HL-60 (cell line): ENCODE data around the gene AP3M1.

ENCODE experiments used
- DNase-seq, 2 experiments: peaks; one replicate each; pipeline ENCODE4 v3.0.0-alpha.2; 2010 to 2020; ENCODE audit warnings: low read depth in 1 of 2, low spot score in 1 of 2
- H3K27ac ChIP-seq: fragments of 250-450 bp; sonication (Bioruptor Pico); replicated peaks from 2 replicates; pipeline ENCODE4 v1.5.1; 2020; ENCODE audit warnings: mild to moderate bottlenecking, moderate library complexity
- H3K27me3 ChIP-seq: fragments of 250-450 bp; sonication (Bioruptor Pico); 2 replicates; pipeline ENCODE4 v1.5.1; 2021; ENCODE audit warnings: mild to moderate bottlenecking, moderate library complexity; ENCODE audit not compliant: insufficient read depth, poor library complexity, severe bottlenecking
- H3K4me3 ChIP-seq: replicated peaks from 2 replicates; pipeline ENCODE4 v1.5.1; 2011; ENCODE audit warnings: mild to moderate bottlenecking, control low read depth, low read length; ENCODE audit not compliant: insufficient read depth
- GABPA ChIP-seq: IDR thresholded peaks from 2 replicates; pipeline ENCODE4 v1.6.1; 2012; ENCODE audit warnings: low read depth
- POLR2AphosphoS5 ChIP-seq: IDR thresholded peaks from 2 replicates; pipeline ENCODE4 v1.6.1; 2012; ENCODE audit warnings: low read depth
- SPI1 ChIP-seq: IDR thresholded peaks from 2 replicates; pipeline ENCODE4 v1.6.1; 2012; ENCODE audit warnings: low read depth, mild to moderate bottlenecking, borderline replicate concordance
- TF ChIP-seq, protein P1 (sequence below): IDR thresholded peaks from one replicate; pipeline ENCODE4 v1.5.1; 2011; ENCODE audit warnings: low read length, control low read depth, inconsistent platforms; ENCODE audit not compliant: insufficient read depth
- TF ChIP-seq, protein P2 (sequence below): IDR thresholded peaks from 2 replicates; pipeline ENCODE4 v1.6.1; 2012; ENCODE audit warnings: low read depth; ENCODE audit not compliant: insufficient replicate concordance

Gene AP3M1

DNA sequence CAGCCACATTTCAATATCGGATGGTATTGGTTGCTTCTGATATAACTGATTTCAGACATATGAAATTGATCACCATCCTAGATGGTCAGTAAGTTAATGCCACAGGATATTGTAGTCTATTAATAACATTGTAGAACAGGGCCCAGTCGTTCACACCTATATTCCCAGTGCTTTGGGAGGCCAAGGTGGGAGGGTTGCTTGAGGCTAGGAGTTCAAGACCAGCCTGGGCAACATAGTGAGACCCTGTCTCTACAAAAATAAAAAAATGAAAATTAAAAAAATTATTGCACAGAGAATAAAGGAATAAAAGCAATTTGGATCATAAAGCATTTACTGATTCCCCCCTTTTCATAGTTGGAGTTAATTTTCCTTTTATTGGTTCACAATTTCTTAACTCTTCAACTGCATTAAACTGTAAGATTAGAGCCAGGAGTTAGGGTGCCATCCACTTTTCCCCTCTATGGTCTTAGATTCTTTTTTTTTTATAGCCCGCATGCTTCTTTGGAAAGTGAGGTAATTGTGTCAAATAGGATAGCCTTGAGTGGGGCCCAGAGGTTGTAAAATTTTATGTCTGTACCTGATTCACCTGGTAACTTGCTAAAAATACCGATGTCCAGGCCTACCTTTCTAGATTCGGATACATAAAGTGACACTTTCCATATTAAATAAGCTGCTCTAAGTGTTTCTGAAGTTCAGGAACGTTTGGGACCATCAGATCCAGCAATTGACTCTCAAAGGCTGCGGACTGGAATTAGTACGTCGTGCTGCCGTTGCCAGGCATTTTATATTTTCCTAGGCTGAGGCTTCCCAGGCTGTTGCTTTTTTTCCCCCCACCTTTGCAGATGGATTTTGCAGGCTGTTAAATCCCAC, 25.1 kb upstream of the AP3M1 start:
- Histone ChIP-seq H3K27me3 (no peaks in the 10 kb centered on the region), H3K27ac (peak overlapping the region; percentile 87), H3K4me3 (peak overlapping the region; percentile 88)
- TF ChIP-seq GABPA, result no peak
- no peak for TF ChIP-seq SPI1
- no peak for TF ChIP-seq POLR2AphosphoS5
- TF ChIP-seq, protein P1, sequence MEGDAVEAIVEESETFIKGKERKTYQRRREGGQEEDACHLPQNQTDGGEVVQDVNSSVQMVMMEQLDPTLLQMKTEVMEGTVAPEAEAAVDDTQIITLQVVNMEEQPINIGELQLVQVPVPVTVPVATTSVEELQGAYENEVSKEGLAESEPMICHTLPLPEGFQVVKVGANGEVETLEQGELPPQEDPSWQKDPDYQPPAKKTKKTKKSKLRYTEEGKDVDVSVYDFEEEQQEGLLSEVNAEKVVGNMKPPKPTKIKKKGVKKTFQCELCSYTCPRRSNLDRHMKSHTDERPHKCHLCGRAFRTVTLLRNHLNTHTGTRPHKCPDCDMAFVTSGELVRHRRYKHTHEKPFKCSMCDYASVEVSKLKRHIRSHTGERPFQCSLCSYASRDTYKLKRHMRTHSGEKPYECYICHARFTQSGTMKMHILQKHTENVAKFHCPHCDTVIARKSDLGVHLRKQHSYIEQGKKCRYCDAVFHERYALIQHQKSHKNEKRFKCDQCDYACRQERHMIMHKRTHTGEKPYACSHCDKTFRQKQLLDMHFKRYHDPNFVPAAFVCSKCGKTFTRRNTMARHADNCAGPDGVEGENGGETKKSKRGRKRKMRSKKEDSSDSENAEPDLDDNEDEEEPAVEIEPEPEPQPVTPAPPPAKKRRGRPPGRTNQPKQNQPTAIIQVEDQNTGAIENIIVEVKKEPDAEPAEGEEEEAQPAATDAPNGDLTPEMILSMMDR, result no peak
- TF ChIP-seq, protein P2, sequence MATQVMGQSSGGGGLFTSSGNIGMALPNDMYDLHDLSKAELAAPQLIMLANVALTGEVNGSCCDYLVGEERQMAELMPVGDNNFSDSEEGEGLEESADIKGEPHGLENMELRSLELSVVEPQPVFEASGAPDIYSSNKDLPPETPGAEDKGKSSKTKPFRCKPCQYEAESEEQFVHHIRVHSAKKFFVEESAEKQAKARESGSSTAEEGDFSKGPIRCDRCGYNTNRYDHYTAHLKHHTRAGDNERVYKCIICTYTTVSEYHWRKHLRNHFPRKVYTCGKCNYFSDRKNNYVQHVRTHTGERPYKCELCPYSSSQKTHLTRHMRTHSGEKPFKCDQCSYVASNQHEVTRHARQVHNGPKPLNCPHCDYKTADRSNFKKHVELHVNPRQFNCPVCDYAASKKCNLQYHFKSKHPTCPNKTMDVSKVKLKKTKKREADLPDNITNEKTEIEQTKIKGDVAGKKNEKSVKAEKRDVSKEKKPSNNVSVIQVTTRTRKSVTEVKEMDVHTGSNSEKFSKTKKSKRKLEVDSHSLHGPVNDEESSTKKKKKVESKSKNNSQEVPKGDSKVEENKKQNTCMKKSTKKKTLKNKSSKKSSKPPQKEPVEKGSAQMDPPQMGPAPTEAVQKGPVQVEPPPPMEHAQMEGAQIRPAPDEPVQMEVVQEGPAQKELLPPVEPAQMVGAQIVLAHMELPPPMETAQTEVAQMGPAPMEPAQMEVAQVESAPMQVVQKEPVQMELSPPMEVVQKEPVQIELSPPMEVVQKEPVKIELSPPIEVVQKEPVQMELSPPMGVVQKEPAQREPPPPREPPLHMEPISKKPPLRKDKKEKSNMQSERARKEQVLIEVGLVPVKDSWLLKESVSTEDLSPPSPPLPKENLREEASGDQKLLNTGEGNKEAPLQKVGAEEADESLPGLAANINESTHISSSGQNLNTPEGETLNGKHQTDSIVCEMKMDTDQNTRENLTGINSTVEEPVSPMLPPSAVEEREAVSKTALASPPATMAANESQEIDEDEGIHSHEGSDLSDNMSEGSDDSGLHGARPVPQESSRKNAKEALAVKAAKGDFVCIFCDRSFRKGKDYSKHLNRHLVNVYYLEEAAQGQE, result no peak
- DNase-seq, result no peak

DNA sequence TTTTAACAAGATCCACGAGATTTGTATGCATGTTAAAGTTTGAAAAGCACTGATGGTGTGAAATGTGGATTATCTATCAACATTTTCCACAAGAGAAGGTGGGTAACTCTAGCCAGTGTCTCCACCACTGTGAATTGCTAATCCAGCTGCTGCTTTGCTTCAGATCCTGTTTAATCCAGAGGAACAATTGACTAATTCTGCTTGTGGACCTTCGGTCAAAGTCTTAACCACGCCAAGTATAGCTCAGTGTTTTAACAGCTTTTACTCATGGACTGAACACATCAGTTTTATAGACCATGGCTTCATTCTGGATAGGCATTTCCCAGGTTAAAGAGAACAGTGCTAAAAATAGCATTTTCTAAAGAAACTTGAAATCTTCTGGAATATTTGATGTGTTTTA, 23.9 kb upstream of the AP3M1 start:
- no peak for DNase-seq

DNA sequence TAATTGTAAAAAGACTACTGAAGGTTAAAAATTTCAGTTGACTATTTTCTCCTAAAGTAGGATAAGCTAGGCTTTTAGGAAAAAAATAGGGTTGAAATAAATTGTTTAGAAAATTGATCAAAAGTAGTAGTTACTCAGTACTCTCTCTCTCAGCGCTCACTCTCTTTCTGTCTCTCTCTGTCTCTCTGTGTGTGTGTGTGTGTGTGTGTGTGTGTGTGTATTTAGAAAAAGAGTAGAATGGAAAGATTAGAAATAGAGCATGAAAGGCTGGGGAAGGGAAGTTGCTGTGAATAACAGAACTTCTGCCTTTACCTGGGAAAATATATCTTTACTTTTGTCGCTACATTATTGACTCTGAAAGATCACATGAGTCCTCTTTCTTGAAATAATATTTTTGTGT, 21.0 kb upstream of the AP3M1 start:
- Histone ChIP-seq H3K27me3 (no peaks in the 10 kb centered on the region), H3K4me3 (no peak overlapping the region), H3K27ac (peak overlapping the region; percentile 43)
- TF ChIP-seq, protein P2, result no peak
- no peak for TF ChIP-seq SPI1
- TF ChIP-seq GABPA, result no peak
- no peak for DNase-seq

More for the DNA sequence above, 23.9 kb upstream of the AP3M1 start:
- Histone ChIP-seq H3K27me3 (no peaks in the 10 kb centered on the region), H3K4me3 (no peak overlapping the region), H3K27ac (peak overlapping the region; percentile 40)
- TF ChIP-seq, protein P2, result no peak
- TF ChIP-seq GABPA, result no peak
- no peak for TF ChIP-seq POLR2AphosphoS5
- no peak for TF ChIP-seq SPI1
- TF ChIP-seq, protein P1, result no peak
